ENCODE data around the gene DOCK1.
"Not testable (repeated sequence)": the region's sequence is repeated elsewhere in the genome, so short reads cannot be mapped to it uniquely, and the experiment has no call there.

DOCK1 gene

GRCh38 chr10:126924180-126924914 is 19.1 kb downstream of the DOCK1 start:
- in situ Hi-C loops (cut with HindIII; ENCODE audit: low sequenced_read_pairs) = no loop called here

GRCh38 chr10:126924915-126925300 is 19.7 kb downstream of the DOCK1 start:
- in situ Hi-C loops (cut with HindIII; ENCODE audit: low sequenced_read_pairs) = no loop called here

DNA sequence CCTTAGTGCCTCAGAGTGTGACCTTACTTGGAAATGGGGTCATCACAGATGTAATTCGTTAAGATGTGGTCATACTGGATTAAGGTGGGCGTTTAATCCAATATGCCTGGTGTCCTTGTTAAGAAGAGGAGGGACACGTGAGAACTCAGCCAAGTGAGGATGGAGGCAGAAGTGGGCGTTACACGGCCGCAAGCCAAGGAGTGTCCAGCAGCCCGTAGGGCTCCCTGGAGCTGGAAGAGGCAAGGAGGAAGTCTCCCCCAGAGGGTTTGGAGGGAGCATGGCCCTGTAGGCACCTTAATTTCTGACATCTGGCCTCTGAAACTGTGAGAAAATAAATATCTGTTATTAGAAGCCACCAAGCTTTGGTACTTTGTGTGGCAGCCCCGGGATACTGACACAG is 21.3 kb downstream of the DOCK1 start:
- in situ Hi-C loops (cut with HindIII; ENCODE audit: low sequenced_read_pairs) = no loop called here

DNA sequence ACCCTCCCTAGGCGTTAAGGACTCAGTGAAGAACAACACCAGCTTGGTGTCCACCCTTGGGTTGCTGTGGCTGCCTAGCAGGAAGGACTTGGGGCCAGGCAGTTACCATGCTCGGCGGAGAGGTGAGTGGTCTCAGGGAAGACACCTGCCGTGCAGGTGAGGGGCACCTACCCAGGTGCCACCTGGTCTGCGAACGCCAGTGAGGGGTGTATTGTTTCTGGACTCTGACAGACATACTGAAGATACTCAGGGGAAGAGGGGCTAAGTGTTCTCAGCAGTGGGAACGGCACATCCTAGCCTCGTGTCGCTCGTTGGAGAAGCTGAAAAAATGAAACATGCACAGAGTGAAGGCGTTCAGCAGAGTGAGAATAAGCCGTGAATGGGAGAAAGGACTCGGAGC is 22.6 kb downstream of the DOCK1 start:
- in situ Hi-C loops (cut with HindIII; ENCODE audit: low sequenced_read_pairs) = no loop called here

GRCh38 chr10:126928274-126928673 is 23.0 kb downstream of the DOCK1 start:
- in situ Hi-C loops (cut with HindIII; ENCODE audit: low sequenced_read_pairs) = no loop called here

- in situ Hi-C loops (cut with HindIII; ENCODE audit: low sequenced_read_pairs) = no loop called here
Observed at GRCh38 chr10:126929391-126929790, 24.2 kb downstream of the DOCK1 start.

DNA sequence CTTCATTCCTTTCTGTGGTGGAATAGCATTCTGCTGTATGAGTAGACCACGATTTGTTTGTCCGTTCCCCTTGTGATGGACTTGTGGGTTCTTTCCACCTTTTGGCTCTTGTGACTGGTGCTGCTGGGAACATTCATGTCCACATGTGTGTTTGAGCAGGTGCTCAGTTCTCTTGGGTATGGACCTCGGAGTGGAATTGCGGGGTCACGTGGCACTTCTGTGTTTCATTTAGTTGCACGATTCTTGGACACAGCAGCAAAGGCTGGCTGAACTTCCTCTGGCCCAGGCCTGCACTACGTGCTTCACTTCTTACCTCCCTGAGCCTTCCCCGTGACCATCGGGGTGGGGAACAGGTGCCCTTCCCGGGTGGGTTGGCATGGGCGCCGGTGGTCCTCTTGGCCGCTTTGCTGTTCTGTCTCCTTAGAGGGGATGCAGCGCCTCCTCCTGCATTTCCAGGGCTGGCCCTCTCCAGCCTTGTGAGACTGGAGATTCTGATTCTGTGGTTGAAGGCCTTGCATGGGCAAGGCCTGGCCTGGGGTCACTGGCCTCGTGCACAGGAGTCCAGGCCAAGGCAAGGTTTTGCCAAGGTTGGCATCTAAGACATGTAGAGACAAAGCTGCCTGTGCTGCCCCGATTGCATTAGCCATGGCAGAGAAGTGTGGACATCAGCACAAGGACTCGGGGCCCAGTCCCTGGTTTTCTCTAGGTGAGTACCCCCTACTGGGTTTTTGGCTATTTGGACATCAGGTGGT is 25.1 kb downstream of the DOCK1 start:
- in situ Hi-C loops (cut with HindIII; ENCODE audit: low sequenced_read_pairs) = no loop called here

GRCh38 chr10:126930883-126931503 is 25.8 kb downstream of the DOCK1 start:
- in situ Hi-C loops (cut with HindIII; ENCODE audit: low sequenced_read_pairs) = no loop called here

GRCh38 chr10:126931544-126931943 is 26.3 kb downstream of the DOCK1 start:
- in situ Hi-C loops (cut with HindIII; ENCODE audit: low sequenced_read_pairs) = no loop called here

DNA sequence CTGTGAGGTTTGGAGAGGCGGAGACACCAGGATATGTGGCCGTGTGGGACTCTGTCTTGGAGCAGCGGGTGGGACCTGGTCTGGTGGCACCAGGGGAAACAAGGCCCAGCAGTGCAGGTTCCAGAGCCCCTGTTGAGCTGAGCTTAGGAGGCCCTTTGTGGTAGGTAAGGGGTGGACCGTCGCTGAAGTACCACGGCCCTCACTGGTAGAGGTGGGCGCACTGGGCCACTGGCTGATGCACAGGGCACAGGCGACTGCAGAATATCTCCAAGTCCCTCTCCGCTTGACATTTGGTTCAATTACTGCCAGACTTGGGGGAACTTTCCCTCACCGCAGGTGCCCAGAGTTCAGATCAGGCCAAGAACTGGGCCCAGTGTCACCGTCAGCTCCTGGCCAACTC is 27.3 kb downstream of the DOCK1 start:
- in situ Hi-C loops (cut with HindIII; ENCODE audit: low sequenced_read_pairs) = no loop called here

DNA sequence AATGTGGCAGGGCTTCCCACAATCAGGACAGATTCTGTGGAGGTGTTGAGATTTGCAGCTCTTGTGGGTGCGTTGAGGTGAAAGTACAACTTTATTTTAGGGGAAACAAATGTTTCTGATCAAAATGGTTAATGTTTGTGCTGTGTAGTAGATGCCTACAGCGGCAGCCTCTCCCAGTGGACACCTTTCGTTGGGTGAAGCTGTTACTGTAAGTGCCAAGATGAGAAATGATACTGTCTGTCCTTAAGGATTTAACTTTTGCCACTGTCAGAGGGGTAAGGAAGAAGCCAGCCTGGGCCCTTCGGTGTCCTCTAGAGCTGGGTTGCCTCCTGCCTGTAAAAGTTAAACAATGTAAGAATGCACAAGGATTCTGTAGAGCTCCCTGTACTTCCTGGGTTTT is 27.9 kb downstream of the DOCK1 start:
- in situ Hi-C loops (cut with HindIII; ENCODE audit: low sequenced_read_pairs) = no loop called here

DNA sequence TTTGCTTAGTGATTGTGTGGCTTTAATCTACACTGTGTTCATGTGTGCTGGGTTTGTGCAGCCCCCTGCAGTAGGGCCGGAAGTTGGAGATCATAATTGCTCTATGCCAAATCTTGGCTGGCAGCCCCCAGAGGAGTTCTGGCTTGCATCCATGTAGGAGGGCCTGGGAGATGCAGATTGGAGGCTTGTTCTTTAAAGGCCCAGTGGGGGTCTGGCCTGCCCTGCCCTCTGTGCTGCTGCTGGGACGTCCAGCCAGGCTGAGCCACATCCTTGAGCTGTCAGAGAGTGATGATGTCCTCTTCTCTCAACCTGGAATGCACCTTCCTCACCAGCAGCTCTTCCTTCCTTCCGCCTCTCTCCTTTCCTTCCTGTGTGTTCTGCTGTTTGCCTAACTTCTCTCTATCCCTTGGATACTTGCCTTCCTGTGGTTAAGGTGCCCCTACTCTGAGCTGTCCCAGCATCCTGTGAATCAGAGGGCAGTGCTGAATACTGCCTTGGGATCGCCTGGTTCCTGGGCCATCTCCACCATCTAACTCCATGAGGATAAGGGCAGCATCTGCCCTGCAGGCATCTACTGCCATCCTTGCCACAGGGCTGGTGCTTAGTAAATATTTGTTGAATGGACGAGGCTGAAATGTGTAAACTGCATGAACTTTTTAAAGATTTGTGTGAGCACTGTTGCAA is 30.2 kb downstream of the DOCK1 start:
- in situ Hi-C loops (cut with HindIII; ENCODE audit: low sequenced_read_pairs) = no loop called here

DNA sequence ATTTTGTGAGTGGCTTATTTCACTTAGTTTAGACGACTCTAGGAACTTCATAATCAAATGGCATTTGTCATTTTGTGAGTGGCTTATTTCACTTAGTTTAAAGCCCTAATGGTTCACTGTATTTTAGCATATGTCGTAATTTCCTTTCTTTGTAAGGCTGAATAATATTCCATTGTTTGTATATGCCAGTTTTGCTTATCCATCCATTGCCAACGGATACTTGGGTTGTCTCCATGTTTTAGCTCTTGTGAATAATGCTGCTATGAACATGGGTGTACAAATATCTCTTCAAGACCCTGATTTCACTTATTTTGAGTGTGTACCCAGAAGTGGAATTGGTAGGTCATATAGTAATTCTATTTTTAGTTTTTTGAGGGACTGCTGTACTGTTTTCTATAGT is 31.8 kb downstream of the DOCK1 start:
- in situ Hi-C loops (cut with HindIII; ENCODE audit: low sequenced_read_pairs) = no loop called here

DNA sequence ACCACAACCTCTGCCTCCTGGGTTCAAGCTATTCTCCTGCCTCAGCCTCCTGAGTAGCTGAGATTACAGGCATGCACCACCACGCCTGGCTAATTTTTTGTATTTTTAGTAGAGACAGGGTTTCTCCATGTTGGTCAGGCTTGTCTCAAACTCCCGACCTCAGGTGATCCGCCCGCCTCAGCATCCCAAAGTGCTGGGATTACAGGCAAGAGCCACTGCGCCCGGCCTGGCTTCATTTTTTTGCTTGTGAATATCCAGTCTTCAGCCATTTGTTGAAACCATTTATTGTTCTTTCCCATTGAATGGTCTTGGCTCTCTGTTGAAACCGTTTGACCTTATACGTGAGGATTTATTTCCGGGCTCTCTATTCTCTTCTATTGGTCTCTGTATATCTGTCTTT is 32.9 kb downstream of the DOCK1 start:
- in situ Hi-C loops (cut with HindIII; ENCODE audit: low sequenced_read_pairs) = not testable (repeated sequence)

GRCh38 chr10:126939706-126940105 is 34.5 kb downstream of the DOCK1 start:
- in situ Hi-C loops (cut with HindIII; ENCODE audit: low sequenced_read_pairs) = no loop called here

DNA sequence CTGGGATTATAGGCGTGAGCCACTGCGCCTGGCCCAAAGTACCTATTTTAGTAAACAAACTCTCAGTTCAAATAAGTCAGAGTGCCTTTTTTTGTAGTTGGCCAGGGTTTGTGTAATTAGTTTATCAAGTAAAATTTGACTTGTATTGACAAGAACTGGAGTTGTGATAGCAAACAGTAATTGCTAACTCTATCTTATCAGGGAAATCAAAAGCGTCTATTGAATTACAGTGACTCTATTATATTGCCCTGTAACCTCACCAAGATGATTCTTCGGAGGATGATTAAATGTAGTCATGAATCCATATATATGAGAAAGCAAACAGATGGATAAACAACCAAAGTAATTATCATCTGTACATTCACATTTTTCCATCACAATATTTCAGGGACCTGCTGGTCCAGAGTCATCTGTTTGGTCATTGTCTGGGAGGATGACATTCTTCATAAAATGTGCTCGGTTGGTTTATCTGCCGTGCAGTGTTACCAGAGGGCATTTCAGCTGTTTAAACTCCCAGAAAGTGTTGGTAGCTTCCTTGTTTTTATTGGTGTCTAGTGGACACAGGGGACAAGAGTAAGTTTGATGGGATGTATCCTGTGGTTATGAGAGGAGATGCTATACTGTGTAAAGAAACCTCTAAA is 35.6 kb downstream of the DOCK1 start:
- in situ Hi-C loops (cut with HindIII; ENCODE audit: low sequenced_read_pairs) = no loop called here

- in situ Hi-C loops (cut with HindIII; ENCODE audit: low sequenced_read_pairs) = no loop called here
Observed at GRCh38 chr10:126944191-126944590, 39.0 kb downstream of the DOCK1 start.

DNA sequence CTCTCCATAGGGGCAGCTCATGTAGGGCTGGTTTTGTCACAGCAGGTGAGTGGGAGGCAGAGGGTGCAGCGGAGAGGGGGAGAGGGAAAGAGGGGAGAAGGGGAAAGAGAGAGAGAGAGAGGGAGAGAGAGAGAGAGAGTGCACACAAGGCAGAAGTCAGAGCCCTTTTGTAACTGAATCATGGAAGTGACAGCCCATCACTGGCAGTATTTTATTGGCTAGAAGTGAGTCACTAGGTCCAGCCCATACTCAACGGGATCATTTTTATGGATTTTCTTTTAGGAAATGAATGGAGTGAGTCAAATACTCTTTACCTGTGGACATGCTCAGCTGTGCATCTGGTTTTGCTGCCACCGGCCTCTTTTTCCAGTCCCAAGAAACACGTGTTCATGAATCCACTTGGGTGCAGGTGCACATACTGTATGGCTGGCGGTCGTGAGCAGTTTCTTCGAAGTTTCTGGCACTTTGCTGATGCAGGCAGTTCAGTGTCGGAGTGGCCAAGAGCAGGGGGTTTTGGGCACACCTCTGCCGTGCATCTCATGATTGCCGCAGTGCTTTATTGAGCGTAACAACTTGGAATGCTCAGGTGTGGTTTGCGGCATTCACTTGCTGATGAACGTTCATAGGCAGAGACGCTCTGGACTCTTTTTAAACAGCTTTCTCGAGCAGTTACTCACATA is 40.3 kb downstream of the DOCK1 start:
- in situ Hi-C loops (cut with HindIII; ENCODE audit: low sequenced_read_pairs) = no loop called here

GRCh38 chr10:126946746-126947145 is 41.5 kb downstream of the DOCK1 start:
- in situ Hi-C loops (cut with HindIII; ENCODE audit: low sequenced_read_pairs) = no loop called here

DNA sequence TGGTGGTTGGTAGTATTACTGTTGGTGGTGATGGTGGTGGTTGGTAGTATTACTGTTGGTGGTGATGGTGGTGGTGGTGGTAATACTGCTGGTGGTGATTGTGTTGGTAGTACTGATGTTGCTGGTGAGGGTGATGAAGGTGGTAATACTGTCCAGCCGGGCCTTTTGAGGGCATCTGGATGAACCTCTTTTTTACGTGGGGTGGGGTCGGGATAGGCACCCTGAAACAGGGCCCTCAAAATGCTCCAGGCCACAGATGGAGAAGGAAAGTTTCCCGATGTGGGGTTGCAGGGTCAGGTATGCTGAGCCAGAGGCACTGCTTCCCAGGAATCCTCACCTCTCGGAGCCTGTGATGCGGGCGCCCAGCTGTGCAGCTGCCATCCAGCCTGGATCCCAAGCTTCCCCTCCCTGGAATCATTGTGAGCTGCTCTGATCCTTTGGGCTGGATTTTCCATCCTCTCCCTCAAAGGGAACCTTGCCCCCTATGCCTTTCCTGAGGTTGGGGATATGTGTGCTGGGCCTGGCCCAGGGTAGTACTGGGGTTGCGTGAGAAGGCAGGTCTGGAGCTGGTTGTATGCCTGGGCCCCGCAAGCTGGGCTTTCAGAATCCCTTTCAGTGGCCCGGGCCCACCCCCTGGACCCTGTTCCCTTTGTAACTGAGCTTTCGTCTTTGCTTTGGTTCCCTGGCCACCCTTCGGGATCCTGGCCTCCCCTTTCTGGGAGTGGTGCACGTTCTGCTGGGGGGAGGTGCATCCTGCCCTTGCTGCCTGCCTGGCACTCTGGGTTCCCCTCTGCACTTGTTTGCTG is 43.3 kb downstream of the DOCK1 start:
- in situ Hi-C loops (cut with HindIII; ENCODE audit: low sequenced_read_pairs) = no loop called here
